GM21447 (cell line): ENCODE measurements around the gene ACVR1.
A peak's percentile ranks its signal among the peaks of the same experiment; 100 is the strongest.
"Not testable (repeated sequence)": the region's sequence is repeated elsewhere in the genome, so short reads cannot be mapped to it uniquely, and the experiment has no call there.

ENCODE experiments used
- ATAC-seq: cut with Tn5 transposase; IDR thresholded peaks from one replicate; pipeline ENCODE4 v1.9.1; 2021; ENCODE audit not compliant: unreplicated experiment

ACVR1 gene

DNA sequence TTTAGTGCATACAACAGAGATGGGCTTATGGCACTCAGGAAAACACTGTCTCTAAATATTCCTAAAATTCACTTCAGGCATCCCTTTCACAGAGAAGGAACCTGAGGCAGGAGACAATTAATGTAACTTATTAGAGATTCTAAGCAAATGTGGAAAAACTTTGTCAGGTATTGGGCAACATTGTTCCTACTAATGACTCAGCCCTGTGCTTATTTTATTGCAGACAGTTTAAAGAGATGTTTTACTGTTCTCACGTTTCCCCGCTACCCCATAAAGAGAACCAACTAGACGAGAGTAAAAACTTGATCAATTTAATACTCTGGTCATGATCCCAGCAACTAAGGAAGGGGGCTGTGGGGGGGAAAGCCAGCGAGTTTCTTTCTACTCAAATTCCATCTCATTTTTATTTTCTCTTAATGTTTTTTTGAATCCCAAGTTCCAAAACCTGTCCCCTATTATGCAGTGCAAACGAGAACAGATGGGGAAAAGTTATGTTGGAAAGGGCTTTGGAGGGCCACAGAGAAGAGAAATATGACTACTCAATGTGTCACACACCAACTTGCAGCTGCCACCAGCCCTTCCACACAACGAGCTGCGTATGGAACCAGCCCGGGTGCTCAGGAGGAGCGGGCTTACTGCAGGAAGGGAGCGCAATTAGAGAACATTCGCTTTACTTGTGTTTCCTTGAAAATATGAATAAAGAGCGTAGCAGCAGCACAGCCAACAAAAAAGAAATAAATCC, 18.7 kb upstream of the ACVR1 start:
- no peak for ATAC-seq

DNA sequence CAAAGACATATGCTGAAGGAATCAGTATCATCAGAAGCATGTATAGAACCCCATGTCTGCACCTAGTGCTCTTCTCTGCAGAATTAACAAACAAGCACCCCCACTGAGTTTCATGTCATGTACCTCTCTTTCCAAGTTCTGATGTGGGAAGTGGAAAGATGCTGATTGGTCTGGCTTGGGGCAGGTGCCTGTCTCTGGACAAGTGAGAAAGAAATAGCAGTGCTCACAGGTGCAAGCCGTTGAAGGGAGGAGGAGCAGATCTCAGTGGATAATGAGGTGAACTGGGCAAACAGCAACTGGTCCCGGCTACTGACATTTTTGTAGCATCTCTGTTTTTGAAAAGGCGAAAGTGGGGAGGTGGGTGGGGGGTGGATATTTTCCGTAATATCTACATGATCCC, 17.5 kb upstream of the ACVR1 start:
- no peak for ATAC-seq

DNA sequence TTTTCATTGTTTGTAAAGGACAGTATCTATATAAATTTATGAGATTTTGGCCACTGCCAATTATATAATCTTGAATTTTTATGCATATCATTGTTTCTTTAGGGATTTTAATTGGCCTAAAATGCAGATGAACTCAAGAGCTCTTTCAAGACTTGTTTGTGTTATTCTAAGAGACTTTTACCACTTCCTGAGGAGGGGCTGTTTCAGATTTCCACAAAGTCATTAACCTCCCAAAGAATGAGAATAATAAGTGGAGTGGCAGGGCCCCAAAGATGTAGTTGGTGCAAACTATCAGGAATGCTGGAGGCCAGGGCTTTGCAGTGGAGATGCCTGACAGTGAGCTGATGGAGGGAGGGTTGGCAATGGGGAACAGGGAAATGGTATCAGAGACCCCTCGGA, 15.5 kb upstream of the ACVR1 start:
- no peak for ATAC-seq

DNA sequence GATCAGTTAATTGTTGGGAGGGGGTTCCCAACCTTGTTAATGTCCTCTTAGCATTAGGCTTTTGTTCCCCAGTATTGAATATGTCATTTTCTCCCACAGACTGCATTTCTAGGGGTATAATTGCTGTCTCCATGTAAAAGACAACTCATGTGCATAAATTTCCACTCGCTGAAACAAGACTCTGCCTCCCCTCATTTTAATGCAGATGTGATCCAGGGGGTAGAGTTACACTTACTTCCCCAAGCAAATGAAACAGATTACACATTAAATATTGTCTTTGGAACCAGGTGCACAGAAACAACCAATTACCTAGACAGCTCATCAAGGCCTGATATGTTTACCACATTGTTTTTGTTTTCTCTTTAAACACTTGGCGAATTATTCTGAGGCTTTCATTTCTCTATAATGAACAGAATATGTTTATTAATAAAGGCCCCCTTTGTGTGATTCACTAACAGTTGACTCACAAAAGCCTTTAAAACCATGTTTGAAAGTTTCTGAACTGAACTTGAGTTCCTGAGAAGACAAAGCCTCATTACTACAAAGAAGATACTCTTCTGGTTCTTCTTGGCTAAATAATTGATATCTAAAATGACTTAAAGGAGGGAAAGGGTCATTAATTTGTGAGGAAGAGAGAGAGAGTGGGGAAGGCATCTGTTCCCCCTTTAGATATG, 15.0 kb upstream of the ACVR1 start:
- no peak for ATAC-seq

GRCh38 chr2:157887946-157888345, 11.8 kb upstream of the ACVR1 start:
- no peak for ATAC-seq

- ATAC-seq = not testable (repeated sequence)
These were observed 8.4 kb upstream of the ACVR1 start for GRCh38 chr2:157884533-157884932.

GRCh38 chr2:157880927-157881326, 4.8 kb upstream of the ACVR1 start:
- ATAC-seq = no peak

DNA sequence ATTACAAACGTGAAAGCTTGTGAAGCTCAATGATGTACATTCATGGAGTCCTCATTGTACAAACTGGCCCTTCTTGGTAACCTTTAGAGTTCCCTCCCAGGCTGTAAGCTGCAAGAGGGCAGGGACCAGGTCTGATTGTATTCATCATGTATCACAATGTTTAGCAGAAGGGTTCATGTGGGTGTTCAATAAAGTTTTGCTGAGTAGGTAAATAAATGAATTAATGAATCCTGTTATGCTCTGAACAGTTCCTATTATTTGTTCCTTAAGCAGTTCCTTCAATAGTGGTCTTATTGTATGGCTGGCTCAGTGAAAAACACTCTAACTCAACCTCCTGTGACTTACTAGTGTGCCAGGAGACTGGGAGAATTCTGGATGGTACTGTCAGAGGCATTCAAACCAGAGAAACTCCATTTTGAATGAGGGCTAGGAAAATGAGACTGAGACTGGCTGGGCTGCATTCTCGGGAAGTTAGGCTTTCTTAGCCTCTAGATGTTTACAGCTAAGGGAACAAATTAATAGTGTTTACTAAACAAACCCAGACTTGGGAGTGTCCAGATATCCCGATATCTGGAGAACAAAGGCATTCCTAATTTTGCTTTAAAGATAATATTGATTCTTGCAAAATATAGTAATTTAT, 1.8 kb upstream of the ACVR1 start:
- no peak for ATAC-seq

DNA sequence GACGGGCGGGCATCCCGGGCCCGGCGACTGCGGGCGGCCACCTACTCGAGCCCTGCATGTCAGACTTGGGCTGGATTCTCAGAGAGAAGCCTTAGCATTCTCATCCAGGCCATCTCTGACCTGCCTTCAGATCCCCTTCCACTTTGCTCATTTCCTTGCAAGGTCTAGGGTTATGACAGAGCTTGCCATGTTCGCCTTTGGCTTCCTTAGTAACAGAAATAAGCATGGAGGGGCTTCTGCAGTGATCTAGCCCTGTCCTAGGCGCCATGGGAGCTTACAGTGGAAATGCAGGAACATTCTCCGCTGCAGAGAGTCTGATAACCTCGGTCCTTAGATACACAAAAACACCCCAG, 632 bp upstream of the ACVR1 start:
- no peak for ATAC-seq

GRCh38 chr2:157875641-157876065, 477 bp downstream of the ACVR1 start:
- peak; percentile 32 for ATAC-seq

DNA sequence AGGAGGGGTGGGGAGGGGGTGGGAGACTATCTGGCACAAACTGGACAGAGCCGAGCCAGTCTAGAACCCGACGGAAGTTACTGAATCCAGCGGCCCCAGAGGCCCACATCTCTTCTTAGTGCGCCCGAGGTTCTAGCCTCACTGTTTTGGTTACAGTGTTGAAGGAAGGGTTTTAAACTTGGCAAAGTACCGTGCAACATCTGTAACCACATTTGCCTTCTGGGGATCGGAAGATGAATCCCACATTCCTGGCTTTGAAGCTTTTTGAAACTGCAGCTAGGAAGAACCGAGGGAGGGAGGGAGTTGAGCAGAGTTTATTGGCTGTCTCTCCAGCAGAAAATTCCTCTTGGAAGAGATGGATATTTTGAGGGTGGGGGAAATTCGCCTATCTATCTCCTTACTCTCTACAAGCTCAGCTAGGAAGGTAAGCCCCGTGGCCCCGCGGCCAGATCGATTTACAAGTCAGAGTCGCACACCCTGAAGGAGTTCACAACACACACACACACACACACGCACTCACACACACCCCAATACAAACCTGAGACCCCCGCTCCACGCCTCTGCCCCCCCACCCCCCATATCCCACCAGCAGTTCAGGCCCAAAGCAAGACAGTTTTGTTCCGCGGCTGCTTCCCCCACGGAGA, 1.0 kb downstream of the ACVR1 start:
- no peak for ATAC-seq

GRCh38 chr2:157874348-157874747, 1.8 kb downstream of the ACVR1 start:
- no peak for ATAC-seq

- no peak for ATAC-seq
These were observed 3.3 kb downstream of the ACVR1 start for GRCh38 chr2:157872791-157873190.

DNA sequence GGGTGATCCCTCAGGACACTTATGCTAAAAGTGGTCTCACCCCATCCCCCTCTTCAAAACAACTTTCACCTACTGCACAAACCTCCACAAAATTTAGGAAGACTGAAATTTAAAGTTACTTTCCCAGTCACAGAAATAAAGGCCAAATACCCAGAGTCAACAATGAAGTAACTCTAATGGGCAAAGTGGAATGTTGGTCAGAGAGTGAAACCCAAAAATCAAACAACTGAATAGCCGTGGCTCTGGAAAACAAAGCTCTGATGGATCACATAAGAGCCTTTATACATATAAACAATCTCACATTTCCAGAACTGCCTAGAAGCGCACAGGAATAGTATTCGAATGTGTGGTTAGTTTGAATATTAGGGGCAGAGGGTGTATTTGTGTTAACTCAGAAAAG, 4.7 kb downstream of the ACVR1 start:
- no peak for ATAC-seq

DNA sequence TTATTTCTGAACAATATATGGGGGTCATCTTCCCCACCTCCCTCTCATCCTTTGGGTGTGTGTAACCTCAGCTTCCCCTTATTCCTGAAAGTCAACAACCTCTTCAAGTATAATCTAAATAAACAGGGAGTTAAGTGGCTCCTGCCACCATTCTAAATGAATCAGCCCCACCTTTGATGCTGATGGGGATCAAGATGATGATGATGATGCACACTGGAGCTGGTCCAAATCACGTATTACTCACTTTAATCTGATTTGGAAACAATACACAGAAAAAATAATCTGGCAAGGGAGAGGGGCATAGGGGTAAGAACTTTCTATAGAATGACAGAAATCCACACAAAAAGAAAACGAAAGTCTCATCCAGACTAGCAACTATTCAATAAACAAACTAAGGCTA, 7.1 kb downstream of the ACVR1 start:
- ATAC-seq = no peak

- no peak for ATAC-seq
These were observed 8.4 kb downstream of the ACVR1 start for GRCh38 chr2:157867703-157868102.

- no peak for ATAC-seq
These were observed 9.2 kb downstream of the ACVR1 start for GRCh38 chr2:157866666-157867642.

- ATAC-seq = no peak
These were observed 9.9 kb downstream of the ACVR1 start for GRCh38 chr2:157866202-157866601.

- no peak for ATAC-seq
These were observed 11.2 kb downstream of the ACVR1 start for GRCh38 chr2:157864857-157865430.

DNA sequence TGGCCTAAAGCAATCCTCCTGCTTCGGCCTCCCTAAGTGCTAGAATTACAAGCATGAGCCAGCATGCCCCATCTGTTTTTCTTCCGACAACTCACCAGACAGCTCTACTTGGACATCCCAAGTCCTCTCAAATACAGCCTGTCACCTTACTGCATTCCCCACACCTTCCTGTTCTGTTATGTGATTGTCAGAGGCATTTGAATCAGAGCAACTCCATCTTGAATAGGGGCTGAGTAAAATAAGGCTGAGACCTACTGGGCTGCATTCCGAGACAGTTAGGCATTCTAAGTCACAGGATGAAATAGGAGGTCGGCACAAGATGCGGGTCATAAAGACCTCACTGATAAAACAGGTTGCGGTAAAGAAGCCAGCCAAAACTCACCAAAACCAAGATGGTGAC, 17.3 kb downstream of the ACVR1 start:
- ATAC-seq = no peak
